Endometrium (tissue), 2 donors: ENCODE data around the gene TCF7.
"Not testable (repeated sequence)": the region's sequence is repeated elsewhere in the genome, so short reads cannot be mapped to it uniquely, and the experiment has no call there.

Source experiments
- FAIRE-seq: peaks from 2 replicates; lab custom pipeline; 2012; peaks lifted over from hg19 to GRCh38; lab: Jason Lieb, UNC
- donor health status: control.
- donor health status: control.

Gene TCF7

DNA sequence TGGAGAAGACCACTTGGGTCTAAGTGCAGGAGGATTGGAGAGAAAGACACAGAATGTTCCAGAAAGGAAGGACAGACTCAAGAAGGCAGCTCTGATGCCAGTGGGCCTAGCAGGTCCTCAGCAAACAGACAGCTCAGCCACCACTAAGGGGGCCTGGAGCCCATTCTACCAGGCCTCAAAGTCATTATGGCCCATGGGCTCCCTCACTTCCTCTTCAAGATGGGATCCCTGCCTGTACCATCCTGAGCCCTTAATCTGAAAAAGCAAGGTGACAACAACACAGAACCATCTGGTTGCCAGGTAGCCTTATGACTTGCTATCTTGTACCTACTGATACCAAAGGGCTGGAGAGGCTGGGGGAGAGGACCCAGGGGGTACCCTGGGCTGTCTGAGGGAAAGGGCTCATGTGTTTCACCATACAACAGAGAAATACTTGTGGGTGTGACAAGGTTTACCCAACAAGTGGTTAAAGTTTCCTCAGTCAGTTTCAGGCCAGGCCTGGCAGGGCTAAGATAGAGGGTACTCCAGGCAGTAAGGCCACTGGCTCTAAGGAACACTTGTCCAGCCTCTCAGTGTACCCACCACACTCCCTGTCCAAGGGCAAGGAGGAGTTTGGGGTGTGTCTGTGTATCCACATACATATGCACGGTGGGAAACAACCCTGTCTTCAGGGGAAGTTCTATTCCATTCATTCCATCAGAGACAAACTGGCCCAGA is 30.7 kb downstream of the TCF7 start:
- no peak for FAIRE-seq

DNA sequence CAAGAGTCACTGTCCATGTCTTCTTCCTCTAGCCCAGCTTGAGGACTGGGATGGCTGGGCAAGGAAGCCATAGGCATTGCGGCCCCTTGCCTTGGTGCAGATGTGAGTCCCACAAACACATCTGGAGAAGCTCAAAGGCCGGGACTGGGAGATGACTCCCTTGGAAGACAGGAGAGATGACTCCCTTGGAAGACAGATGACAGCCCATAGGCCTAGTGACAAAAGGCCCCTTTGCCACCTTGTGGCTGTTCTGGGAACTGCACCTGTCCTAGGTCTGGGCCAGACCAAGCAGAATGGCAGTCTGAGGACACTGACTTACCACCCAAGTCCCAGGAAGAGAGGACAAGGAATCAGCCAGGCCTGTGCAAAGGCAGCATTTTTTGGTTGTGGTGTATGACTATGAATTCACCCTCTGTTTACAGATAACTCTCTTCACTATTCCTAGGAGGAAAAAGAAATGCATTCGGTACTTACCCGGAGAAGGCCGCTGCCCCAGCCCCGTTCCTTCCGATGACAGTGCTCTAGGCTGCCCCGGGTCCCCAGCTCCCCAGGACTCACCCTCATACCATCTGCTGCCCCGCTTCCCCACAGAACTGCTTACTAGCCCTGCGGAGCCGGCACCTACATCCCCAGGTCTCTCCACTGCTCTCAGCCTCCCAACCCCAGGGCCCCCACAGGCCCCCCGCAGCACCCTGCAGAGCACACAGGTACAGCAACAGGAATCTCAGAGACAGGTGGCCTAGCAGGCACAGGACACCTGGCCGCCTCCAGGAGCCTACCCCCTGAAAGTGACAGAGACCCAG is 31.5 kb downstream of the TCF7 start:
- FAIRE-seq, result no peak

DNA sequence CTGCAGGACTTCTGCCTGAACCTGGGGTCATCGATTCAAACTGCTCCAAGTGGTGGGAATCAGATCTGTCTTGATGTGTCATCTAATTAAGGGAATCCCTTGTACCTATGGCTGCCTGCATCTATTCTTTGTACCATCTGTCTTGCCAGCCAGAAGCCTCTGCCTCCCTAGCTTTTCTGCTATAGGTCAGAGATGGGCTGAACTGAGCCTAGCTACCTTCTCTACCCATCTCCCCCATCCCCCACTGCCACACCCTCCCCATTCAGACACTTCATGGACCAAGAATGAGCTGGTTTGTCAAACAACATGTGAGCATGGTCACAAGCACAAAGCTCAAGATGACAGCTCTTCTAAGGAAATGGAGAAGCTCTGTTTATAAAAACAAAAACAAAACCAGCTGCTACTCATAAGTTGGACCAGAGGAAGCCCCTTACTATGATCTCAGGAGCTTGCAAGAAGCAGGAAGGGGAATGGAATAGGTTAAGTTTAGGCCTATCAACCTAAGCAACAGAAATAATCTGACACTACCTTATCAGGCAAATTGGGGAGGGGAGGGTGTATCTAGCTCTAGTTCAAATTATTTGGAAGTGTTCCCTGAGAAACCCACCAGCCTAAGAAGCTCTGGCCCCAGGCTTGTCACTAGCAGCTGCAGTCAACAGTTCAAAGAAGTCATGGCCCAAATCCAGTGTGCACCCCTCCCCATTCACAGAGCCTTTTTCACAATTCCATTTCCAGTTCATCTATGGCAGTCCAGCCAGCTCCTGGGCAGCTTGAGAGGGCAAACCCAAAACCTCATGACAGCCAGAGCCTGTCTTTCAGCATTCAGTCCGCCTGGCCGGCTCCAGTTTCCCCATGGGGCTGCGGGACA is 32.4 kb downstream of the TCF7 start:
- FAIRE-seq, result no peak

DNA sequence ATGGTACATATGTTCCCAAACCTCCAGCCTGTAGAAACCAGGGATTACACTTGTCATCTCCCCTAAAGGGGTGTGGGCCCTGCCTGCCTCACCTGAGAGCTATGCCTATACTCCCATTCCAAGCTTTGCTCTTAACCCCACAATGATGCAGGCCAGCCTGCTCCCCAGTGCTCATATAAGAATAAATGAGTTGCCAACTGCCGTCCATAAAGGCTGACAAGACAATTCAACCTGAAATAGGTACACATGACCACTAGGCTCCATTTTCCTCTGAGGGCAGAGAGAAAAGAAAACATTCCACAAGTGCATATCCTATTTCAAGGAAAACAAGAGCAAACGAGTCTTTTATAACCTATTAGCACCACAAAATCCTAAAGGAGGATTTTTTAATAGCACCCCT is 33.8 kb downstream of the TCF7 start:
- no peak for FAIRE-seq

DNA sequence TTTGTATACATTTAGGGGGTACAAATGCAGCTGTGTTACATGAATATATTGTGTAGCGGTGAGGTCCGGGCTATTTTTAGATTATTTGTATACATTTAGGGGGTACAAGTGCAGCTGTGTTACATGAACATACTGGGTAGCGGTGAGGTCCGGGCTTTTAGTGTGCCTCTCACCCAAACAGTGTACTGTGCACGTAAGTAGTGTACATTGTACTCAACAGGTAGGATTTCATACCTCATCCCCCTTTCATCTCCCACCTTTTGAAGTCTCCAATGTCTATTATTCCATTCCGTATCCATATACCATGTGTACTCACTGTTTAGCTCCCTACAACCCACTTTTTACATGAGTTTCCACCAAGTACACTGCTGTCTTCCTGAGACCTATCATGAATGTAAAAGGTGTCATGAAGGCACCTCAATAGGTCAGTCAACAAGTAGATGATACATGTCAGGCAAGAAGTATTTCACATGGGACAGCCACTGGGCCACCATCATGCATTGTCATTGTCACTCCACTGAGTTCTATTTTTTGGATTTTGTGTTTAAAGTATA is 34.6 kb downstream of the TCF7 start:
- FAIRE-seq, result no peak

DNA sequence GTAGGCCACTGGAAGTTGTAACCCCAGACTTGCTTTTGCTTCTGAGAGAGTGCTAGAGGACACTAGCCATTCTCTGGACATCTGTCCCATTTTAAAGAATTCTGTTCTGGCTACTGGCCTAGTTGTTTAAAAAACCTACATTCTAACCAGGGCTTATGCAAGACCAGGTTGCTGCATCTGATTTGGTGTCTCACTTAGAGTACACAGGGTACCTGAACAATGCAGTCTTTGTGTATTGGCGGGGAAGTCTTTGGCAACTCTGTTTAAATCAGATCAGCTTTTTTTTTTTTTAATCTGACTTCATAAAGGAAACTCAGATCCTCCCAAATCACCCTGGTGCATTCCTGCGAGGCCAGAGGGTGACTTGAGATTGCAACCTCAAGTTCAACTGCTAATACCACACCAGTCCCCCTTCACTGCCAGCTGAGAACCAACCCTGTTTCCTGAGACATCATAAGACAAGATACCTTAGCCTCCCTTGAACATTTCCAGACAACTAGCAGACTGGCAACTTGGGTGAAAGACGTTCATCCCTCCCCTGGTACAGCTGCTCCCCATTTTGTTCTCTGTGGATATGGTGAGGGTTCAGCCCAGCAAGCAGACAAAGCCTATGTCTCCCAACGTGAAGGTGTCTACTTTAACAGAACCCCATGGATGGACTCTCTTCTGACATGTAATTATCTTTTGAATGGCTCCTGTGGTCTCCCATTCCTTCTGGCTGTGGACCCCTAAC is 35.3 kb downstream of the TCF7 start:
- FAIRE-seq, result no peak

DNA sequence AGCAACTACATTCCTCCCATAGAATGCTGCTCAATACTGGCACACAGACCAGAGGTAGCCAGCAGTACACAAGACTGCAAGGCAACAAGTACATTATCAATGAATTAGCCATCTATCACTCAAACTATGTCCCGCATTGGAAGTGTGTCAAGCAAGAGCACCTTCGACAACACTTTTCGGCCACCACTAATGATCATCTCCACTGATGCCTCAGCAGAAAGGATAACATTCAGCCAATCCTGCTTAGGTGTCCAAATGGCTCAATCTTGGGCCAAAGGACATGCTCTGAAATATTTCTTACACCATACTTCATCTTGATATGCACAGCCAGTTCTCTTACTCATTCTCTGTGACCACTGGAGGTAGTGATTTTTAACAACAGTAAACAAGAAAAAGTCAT is 37.2 kb downstream of the TCF7 start:
- no peak for FAIRE-seq

DNA sequence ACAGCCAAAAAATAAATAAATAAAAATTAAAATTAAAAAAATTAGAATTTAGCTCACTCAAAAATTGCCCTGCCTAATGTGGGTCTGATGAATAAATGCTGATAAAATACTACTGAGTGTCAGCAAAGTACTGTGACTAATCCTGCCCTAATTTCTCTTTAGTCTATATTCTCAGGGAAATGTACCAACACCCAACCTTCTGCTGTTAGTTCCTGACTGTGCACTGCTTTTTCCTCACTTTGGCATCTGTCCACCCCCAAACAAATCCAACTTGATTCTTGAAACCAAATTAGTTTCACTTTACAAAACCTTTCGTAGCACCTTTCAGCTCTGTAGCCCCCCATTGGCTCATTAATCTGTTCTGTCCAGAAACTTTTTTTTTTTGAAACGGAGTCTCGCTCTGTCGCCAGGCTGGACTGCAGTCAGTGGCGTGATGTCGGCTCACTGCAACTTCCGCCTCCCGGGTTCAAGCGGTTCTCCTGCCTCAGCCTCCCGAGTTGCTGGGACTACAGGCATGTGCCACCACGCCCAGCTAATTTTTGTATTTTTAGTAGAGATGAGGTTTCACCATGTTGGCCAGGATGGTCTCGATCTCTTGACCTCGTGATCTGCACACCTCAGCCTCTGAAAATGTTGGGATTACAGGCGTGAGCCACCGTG is 37.8 kb downstream of the TCF7 start:
- FAIRE-seq, result not testable (repeated sequence)

DNA sequence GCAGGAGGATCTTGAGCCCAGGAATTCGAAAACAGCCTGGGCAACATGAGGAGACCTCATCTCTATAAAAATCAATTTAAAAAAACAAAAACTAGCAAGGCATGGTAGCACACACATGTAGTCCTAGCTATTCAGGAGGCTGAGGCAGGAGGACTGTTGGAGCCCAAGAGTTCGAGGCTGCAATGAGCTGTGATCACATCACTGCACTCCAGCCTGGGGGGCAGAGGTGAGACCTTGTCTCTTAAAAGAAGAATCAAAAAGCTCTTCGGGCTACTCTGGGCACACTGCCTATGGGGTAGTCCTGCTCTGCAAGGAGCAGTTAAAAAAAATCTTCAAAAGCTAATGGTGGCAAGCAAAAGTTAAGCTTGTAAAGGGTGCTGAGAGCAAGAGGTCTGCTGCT is 38.8 kb downstream of the TCF7 start:
- no peak for FAIRE-seq

DNA sequence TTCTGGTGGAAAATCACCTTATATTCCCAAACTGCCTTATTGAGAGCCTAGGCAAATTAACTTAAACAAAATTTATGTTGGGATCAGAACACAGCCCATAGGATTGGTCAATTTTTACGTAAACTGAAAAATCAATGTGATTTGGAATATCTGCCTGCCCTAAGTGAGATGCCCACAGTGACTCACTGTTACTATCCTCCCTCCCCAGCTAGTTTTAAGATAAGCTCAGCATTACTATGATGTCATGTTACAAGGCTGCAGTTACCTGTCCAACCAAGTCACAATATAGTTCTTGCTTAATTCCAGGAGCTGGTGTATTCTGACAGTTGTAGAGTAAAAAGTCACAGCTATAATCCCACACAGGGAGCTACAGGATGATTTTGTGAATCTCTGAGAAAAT is 39.2 kb downstream of the TCF7 start:
- FAIRE-seq, result no peak

DNA sequence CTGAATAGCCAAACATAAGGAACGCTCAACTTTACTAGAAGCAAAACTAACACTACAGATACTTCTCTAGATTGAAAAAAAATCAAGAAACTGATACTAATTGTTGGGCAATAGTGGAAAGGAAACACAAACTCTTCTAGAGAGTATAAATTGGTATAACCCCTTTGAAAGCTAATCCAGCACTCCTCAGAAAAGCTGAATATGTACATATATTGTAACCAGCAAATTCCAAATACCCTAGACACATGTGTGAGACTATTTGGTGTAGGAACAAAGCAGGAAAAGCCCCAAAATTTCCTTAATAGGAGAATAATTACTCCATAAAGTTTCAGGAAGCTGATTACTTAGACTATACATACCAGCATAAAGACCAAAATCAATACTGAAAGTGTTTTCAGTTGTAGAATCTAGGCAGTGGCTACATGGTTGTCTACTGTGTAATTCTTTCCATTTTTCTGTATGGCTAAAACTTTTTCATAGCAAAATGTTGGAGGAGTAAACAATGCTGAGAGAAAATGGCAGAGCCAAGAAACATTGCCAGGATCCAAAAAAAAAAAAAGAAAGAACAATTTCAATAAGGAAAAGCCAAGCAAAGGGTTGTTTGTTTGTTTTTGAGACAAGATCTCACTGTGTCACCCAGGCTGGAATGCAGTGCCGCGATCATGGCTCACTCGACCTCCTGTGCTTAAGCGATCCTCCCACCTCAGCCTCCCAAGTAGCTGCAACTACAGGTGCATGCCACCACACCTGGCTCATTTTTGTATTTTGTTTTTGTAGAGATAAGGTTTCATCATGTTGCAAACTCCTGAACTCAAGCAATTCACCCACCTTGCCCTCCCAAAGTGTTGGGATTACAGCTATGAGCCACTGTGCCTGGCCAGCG is 47.3 kb downstream of the TCF7 start:
- no peak for FAIRE-seq

DNA sequence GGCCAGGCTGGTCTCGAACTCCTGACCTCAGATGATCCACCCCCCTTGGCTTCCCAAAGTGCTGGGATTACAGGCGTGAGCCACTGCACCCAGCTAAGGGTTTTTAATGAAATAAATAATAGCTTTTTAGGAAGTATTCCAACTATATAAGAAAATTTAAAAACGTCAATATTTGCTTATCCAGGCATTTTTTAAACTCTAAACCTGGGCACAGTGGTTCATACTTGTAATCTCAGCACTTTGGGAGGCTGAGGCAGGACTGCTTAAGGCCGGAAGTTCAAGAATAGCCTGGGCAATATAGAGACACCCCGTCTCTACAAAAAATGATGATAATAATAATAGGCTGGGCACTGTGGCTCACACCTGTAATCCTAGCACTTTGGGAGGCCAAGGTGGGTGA is 48.1 kb downstream of the TCF7 start:
- no peak for FAIRE-seq

DNA sequence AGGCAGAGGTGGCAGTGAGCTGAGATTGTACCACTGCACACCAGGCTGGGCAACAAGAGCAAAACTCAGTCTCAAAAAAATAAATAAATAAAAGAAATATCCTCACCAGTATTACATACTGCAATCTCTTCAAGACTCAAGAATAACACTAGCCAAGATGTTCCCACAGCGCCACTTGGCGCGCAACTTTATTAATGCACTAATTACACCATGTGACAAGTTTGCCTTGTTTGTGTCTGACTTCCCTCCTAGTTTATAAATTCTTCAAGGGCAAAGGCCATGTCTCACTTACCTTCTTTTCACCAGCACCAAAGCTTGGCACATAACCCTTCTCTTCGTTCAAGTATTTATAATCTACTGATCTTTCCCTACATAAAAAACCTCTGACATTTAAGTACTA is 57.5 kb downstream of the TCF7 start:
- FAIRE-seq, result no peak

DNA sequence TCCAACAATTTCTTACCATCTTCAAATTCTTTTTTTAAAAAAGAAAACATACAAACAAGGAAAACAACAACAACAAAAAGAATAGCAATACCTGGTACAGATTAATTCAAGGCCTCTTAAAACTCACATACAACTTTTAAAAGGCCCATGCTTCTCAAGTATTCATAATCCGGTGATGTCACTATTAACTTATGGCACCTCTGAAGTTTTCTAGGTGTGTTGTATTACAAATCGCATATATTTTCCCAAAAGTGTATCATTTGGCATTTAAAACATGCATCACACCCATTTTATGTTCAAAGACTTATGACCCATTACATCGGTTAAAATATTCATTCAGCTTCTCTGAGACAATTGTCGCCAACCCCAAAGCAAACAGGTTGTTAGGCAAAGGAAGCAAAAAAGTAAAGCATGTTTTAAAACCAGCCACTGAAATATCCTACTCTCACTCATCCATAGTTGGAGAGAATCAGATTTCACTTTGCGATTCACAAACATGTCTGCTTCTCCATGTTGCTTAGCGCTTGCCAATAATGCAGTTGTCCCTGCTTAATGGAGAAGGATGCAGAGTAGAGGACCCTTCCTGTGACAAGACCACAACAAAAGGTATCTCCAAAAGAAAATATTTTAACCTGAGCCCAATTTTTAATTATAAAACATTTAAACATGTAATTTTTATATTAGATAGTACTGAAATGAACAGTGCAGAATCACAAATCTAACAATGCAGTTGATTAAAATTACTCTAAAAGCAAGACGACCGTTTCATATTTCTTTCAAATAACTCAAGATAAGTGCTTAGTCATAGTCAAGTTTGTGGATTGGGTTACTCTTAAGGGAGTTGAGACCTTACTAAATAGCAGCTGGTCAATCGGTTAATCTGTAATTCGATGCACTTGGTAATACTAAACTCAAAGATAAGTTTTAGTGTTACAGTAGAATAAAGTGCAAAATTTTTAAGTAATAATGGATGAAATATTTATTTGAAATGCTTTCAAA is 60.7 kb downstream of the TCF7 start:
- FAIRE-seq, result no peak

DNA sequence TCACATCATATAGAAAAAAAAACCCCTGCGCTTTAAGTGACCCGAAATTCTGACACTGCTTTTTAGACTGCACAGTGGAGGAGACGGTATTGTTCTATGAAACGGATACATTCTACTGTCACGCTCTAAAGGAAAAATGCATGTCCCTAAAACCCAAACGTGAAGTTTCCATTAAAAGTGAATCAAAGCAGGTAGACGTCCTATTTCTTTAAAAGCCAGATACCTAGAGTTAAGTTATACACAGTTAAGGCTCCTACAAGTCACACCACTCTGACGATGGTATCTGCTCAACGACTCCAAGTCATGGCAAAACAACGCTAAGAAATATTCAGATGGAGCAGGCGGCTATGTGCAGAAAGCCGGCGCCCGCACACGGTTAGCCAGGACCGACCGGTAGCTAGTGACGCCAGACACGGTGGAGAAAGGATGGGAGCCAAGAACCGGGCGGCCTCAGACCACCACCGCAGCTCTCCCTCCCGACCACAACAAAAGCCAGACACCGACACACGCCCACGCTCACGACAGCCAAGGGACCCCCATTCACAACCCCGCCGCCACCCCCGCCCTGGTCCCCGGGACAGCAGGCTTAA is 61.5 kb downstream of the TCF7 start:
- FAIRE-seq, result no peak

DNA sequence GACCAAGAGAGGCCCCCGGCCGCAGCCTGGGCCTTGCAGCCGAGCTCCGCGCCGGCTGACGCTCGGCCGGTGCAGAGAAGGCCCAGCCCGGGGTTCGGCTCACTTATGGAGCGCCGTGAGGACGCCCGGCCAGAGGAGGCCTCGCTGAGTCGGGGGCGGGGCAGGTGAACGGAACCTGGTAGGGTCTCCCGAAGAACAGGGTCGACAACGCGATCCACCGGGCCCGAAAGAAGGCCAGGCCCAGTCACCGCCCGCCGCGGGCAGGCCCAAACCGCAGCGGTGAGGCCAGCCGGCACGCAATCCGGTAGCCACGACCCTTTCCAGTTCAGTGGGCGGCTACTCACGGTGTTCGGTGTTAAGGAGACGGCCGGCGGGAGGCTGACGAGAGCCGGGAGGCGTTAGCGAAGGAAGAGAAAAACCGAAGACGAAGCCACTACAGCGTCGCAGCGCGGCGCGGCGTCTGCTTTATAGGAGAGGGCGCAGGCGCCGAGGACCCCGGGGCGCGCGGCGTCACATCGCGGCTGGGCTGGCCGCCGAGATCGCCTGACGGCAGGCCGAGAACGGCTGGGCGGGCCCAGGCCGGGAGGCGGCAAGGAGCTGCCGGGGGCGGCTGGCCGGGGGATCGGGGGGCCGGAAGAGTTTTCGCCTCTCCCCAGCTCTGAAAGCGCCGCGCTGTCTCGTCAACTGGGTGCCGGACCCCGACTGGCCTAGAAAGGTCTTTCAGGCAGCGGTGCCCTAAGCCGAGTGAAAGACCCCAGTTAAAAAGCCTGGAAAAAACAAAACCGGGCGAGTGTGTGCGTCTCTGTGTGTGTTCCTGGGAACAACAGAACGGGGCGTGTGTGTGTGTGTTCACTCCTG is 62.3 kb downstream of the TCF7 start, which contains the start of gene SKP1:
Gene SKP1 (minus strand): TSS at position 440 of the 858 bp plus-strand sequence. CDS start 2,928 bp downstream, outside the sequence.
- FAIRE-seq, result no peak

DNA sequence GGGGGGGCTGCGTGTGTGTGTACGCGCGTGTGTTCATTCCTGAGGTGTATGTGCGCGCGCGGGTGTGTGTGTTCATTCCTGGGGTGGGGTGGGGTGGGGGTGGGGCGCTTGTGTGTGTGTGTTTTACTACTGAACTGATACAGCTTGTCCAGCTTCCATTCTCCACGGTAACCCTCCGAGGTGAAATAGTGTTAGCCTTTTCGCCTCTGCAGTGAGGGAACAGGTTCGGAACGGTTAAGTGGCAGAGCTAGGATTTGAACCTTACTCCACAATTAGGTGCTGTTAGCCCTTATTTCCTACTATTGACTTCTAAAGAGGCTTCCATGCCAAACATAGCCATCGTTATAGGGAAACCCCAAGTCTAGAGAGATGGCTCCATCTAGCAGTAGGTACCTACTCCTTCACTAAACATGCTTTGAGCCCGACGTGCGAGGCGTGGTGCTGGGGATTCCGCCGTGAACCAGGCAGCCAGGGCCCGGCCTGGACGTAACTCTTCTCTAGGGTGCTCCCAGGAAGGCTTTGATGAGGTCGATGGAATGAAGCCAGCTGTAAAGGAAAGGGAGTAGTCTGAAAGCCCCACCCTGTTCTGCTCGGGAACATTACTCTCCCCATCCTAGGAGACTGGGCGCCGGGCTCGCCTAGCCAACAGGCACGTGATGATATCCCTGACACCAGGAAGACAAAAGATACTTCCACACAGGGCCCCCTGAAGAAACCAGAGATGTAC is 63.1 kb downstream of the TCF7 start:
- FAIRE-seq, result no peak
